Effector memory CD4-positive, alpha-beta T cell (primary cell): Measurements from ENCODE around the gene SNAP47.
A peak's percentile ranks its signal among the peaks of the same experiment; 100 is the strongest.

Experiments used
- DNase-seq, 3 donors: peaks; one replicate each; pipeline ENCODE4 v3.0.0-alpha.2; 2020
- H3K27ac ChIP-seq: 2 replicates; pipeline ENCODE4 v1.7.0; 2013; ENCODE audit warnings: mild to moderate bottlenecking, low read length, moderate library complexity; ENCODE audit not compliant: insufficient read depth, poor library complexity, severe bottlenecking
- H3K27me3 ChIP-seq: replicated peaks from 2 replicates; pipeline ENCODE4 v1.7.0; 2013; ENCODE audit warnings: mild to moderate bottlenecking, low read length; ENCODE audit not compliant: insufficient read depth, control insufficient read depth, poor library complexity, severe bottlenecking
- H3K36me3 ChIP-seq: 2 replicates; pipeline ENCODE4 v1.7.0; 2013; ENCODE audit warnings: mild to moderate bottlenecking, low read length, moderate library complexity; ENCODE audit not compliant: control insufficient read depth, insufficient read depth
- H3K4me1 ChIP-seq: 2 replicates; pipeline ENCODE4 v1.7.0; 2013; ENCODE audit warnings: low read length, mild to moderate bottlenecking; ENCODE audit not compliant: control insufficient read depth, insufficient read depth, poor library complexity, severe bottlenecking
- H3K4me3 ChIP-seq: 2 replicates; pipeline ENCODE4 v1.7.0; 2013; ENCODE audit warnings: low read length, low read depth, mild to moderate bottlenecking; ENCODE audit not compliant: insufficient read depth, poor library complexity, severe bottlenecking
- H3K9me3 ChIP-seq: 2 replicates; pipeline ENCODE4 v1.7.0; 2013; ENCODE audit warnings: mild to moderate bottlenecking, low read length, moderate library complexity; ENCODE audit not compliant: control insufficient read depth

The SNAP47 gene

DNA sequence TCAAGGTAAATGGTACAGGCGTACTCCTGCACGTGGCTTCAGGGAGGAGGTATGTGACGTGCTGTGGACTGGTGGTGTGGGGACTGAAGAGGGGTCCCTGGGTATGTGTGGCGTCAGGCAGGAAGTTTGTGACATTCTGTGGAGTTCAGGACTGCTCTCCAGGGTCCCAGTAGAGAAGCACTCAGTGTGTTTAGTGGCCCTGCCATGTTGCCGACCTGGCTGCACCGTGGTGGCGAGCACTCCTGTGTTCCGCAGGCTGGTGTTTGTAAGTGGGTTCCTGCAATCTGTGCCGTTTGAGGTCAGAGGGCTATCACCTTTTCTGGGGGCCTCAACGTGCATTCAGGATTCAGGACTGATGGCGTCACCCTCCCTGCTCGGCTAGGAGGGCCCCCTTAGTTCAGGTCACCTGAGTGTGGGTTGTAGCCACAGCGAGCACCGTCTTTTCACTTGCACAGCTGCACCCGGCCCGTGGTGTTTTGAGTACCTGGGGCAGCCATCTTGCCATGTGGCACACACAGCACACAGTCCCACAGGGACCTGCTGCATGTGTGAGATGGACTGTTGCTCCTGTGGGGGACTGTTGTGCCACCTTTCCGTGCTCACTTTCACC is 26.5 kb downstream of the SNAP47 start:
- Histone ChIP-seq H3K4me3 (peak overlapping the region; percentile 7), H3K4me1 (peaks cover 56% of the 10 kb centered on the region), H3K36me3 (peaks cover 17% of the 10 kb centered on the region), H3K9me3 (no peaks in the 10 kb centered on the region), H3K27ac (peak overlapping the region; percentile 33), H3K27me3 (no peaks in the 10 kb centered on the region)
- DNase-seq = no peak

DNA sequence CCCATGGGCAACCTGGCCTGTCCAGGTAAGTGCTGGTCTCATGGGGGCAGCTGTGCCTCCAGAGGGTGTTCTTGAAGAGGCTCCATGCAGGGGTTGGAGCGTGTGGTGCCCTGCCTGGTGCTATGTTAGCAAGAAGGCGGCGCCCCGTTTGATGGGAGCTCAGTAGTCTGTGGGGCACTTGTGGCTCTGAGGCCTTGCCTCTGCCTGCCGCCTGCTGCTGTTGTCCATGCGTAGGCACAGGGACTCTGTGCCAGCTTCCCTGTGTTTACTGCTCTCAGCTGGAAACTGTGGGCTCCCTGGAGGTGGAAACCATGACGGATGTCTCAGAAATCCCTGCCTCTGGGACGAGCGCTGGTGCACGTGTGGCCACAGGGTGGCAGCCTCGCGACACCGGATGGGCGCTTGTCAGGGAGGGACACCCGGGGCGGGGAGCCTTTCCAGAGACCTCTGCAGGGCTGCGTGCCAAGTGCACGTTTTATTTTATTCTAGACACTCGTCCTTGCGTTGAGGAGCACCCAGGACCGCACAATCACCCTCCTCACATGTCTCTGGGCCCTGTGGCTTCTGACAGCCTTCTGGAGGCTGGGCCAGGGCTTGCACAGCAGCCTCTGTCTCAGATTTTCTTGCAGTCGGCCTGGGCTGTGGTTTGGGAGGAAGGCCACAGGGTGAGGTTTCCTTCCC is 27.1 kb downstream of the SNAP47 start:
- H3K27me3 ChIP-seq = no peaks in the 10 kb centered on the region
- peak overlapping the region; percentile 7 for H3K4me3 ChIP-seq
- H3K9me3 ChIP-seq = no peaks in the 10 kb centered on the region
- DNase-seq = peak; percentile 76 to 79 (median 76)
- H3K4me1 ChIP-seq = peaks cover 61% of the 10 kb centered on the region
- H3K36me3 ChIP-seq = peaks cover 17% of the 10 kb centered on the region
- peak overlapping the region; percentile 33 for H3K27ac ChIP-seq

DNA sequence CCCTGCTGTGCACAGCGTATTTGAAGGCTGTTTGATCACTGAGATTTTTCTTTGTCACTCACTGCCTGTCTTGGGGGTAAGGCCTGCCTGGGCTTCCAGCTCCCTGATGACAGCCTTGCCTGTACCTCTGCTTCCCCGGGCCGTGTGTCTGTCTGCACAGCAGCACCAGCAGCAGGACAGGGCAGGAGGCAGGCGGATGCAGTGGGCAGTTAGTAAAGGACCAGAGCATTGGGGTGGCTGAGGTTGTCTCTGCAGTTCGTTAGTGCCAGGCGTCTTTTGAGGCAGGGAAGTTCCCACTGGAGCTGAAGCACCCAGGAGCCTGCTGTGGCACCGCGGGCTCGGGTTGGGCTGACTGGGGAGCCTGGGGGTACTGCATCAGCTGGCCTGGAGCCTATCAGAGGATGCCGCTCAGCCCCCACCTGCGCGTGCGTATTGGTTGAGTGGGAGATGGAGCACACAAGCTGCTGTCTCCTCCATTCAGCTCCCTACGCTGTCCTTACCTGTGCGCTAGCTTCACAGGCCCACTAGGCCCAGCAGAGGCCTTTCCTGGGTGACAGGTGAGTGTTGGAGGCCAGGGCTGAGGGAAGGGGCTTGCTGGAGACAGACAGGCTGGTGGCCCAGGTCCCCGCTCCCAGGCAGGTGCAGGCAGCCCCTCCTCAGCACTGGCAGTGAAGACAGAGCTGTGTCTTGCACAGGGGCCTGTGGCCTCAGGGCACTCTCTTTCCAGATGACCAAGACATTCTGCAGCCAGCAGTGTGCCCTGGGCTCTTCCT is 28.2 kb downstream of the SNAP47 start:
- DNase-seq = no peak
- peak overlapping the region; percentile 12 for H3K27ac ChIP-seq
- peaks cover 61% of the 10 kb centered on the region for H3K4me1 ChIP-seq
- no peaks in the 10 kb centered on the region for H3K9me3 ChIP-seq
- H3K36me3 ChIP-seq = peaks cover 17% of the 10 kb centered on the region
- H3K4me3 ChIP-seq = no peak overlapping the region
- H3K27me3 ChIP-seq = no peaks in the 10 kb centered on the region

DNA sequence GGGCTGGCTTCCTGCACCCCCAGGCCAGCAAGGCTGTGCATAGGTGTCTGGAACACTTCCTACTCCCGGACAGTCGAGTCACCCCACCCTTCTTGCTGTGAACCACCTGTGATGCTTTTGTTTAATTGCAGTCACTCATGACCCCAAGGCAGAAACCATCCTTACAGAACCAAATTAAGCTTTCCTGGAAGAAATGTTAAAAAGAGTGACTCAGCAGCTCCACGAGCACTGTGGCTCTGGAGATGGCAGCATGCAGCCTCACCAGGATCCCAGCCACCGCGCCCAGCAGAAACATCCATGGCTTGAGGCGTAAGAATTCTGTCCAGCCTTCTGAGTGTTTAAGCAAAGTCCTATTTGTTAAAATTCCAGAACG is 28.8 kb downstream of the SNAP47 start:
- Histone ChIP-seq H3K36me3 (peaks cover 19% of the 10 kb centered on the region), H3K27ac (no peak overlapping the region), H3K9me3 (no peaks in the 10 kb centered on the region), H3K27me3 (no peaks in the 10 kb centered on the region), H3K4me3 (no peak overlapping the region), H3K4me1 (peaks cover 61% of the 10 kb centered on the region)
- no peak for DNase-seq

DNA sequence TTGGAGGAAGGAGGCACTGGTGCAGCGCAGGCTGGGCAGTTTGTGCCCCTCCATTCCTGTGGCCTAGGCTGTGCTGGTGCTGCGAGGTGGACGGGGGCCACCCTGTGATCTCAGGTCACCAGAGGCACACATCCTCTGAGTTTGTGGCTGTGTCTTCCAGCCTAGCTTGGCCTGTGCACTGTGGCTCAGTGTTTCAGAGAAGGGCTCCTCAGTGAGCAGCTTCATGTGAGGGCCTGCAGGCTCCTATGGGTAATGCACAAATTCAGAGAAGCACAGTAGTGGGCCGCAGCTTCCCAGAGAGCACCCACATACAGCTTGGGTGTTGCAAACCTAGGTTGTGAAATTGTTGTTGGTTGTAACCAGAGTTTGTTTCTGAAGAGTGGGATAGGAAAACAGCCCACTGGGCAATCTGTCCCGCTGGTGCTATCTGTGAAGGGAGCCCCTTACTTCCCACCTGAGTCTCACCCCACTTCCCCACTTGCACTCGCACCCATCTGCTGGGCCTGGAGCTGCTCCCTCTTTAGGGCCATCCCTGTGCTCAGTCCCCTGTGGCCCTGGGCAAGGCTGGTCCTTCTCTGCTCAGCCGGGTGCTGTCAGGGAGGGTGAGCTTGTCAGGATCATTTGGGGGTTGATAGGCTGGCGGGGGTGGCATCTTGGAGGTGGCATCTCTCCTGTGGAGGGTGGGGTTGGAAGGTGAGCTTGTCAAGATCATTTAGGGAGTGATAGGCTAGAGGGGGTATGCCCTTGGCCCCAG is 30.2 kb downstream of the SNAP47 start:
- DNase-seq = no peak
- peaks cover 11% of the 10 kb centered on the region for H3K36me3 ChIP-seq
- H3K9me3 ChIP-seq = no peaks in the 10 kb centered on the region
- H3K27ac ChIP-seq = peak overlapping the region; percentile 57
- H3K4me3 ChIP-seq = peak overlapping the region; percentile 27
- no peaks in the 10 kb centered on the region for H3K27me3 ChIP-seq
- peaks cover 61% of the 10 kb centered on the region for H3K4me1 ChIP-seq

DNA sequence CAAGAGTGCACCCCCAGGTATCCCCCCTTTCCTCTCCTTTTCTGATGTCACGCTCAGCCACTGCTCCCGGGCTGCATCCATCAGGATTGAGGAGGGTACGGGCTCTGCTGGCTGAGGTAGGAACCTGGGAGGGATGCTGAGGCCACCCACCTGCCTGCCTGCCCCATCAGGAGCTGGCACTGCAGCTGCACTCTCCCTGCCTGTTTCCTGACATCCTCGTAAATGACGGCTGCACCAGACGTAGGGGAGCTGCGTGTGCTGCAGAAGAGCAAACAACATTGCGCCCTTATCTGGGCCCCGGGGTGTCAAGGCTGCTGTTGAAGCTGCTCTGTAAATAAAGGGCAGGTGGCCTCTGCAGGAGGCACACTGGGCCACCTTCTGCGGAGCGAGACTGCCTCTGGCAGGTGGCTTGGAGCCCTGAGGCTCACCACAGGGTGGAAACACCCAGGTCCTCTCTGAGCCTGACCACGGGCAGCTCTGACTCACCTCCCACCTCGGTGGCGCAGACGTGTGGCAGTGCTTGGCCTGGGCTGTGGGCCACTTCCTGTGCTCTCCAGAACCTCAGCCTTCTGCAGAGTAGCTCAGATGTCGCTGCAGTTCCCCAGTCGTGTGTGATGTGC is 30.9 kb downstream of the SNAP47 start:
- H3K27me3 ChIP-seq = no peaks in the 10 kb centered on the region
- H3K36me3 ChIP-seq = peaks cover 7% of the 10 kb centered on the region
- peak overlapping the region; percentile 27 for H3K4me3 ChIP-seq
- DNase-seq = peak; percentile 57 to 75 (median 74)
- H3K27ac ChIP-seq = peak overlapping the region; percentile 57
- H3K4me1 ChIP-seq = peaks cover 60% of the 10 kb centered on the region
- H3K9me3 ChIP-seq = no peaks in the 10 kb centered on the region

DNA sequence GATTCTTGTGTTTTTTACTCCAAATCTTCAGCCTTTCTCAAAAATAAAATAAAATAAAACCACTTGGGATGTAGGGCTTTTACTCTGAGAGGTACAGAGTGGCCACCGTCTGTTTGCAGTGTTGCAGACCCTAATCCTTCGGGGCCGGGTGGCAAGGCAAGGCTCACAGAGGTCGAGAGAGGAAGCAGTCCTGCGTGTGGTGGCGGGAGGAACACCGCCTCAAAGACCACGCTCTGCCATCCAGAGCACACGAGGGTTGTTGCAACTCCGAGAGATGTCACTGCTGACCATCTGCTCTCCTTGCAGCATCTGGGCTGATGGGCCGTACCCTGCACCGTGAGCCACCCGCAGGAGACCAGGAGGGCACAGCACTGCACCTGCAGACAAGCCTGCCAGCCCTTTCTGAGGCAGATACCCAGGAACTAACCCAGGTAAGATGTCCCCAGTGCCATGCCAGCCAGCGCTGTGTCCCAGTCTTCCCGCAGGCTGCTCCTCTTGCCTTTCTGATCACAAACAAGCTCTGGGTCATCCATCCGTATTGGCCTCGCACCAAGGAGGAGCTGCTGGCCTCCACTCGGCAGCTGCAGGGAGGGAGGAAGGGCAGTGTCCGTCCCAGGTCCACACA is 31.5 kb downstream of the SNAP47 start:
- Histone ChIP-seq H3K27me3 (no peaks in the 10 kb centered on the region), H3K27ac (no peak overlapping the region), H3K9me3 (no peaks in the 10 kb centered on the region), H3K4me1 (peaks cover 53% of the 10 kb centered on the region), H3K4me3 (peak overlapping the region; percentile 27), H3K36me3 (peaks cover 7% of the 10 kb centered on the region)
- DNase-seq = no peak

DNA sequence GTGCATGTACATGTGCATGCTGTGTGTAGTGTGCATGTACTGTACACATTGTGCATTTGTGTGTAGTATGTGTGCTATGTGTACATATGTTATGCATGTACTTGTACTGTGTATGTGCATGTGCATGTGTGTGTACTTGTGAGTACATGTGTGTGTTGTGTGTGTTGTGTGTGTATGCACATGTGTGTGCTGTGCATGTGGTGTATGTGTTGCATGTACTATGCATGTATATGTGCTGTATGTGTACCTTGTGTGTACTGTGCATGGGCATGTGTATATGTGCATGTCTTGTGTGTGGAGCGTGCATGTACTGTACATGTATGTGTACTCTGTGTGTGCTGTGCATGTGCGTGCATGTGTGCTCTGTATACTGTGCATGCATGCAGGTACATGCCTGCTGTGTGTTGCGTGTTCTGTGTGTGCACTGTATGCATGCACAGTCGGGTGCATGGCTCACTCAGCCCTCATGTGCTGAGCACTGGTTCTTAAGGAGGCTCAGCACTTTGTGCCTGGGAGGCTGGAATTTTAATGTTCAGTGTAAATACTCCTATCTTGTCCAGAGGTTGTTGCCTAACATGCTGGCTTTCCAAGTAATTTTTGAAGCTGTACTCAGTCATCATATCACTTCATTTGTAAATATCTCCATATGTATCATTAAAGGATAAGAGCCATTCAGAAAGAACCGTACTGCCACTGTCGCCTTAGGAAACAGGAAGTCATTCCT is 32.3 kb downstream of the SNAP47 start:
- no peak for DNase-seq
- Histone ChIP-seq H3K4me1 (peaks cover 46% of the 10 kb centered on the region), H3K27ac (no peak overlapping the region), H3K27me3 (no peaks in the 10 kb centered on the region), H3K4me3 (no peak overlapping the region), H3K9me3 (no peaks in the 10 kb centered on the region), H3K36me3 (peaks cover 7% of the 10 kb centered on the region)

DNA sequence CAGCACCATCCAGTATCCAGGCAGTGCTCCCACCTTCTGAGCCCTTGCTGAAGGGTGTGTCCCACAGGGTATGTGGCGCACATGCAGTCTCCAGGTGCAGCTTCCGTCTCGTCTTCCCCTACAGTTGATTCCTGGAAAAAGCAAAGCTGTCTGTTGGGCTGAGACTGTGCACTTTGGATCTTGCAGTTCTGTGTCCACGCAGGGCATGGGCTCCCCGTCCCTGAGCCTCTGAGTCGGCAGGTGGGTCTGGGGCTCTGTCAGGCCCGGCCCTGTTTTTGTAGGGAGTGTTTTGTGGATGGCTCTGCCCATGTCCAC is 32.8 kb downstream of the SNAP47 start:
- H3K27ac ChIP-seq = no peak overlapping the region
- H3K4me1 ChIP-seq = peaks cover 41% of the 10 kb centered on the region
- DNase-seq = no peak
- no peak overlapping the region for H3K4me3 ChIP-seq
- H3K27me3 ChIP-seq = no peaks in the 10 kb centered on the region
- H3K36me3 ChIP-seq = peaks cover 7% of the 10 kb centered on the region
- no peaks in the 10 kb centered on the region for H3K9me3 ChIP-seq
